PC-9 (cell line): ENCODE measurements around the gene CDHR5. TPM values are rescaled to one million over a fixed set of nuclear protein-coding genes. Genes with fewer than 3 reads are reported as not detected.
A peak's percentile ranks its signal among the peaks of the same experiment; 100 is the strongest.

Experiments
- BruUV-seq: library from RNA; stranded (reverse); fragments of 400-500 nt; replicated peaks from 2 replicates; lab custom pipeline; 2021; lab: Mats Ljungman, UMichigan
- CTCF ChIA-PET: fragments of 300-600 bp; sonication (Branson Sonifier 250); formaldehyde crosslinking; loops from one replicate; lab custom pipeline; 2022; ENCODE audit warnings: antibody characterized with exemption; lab: Charles Lee
- POLR2A ChIA-PET: fragments of 300-600 bp; sonication (Branson Sonifier 250); formaldehyde crosslinking; loops from one replicate; lab custom pipeline; 2022; ENCODE audit warnings: antibody characterized with exemption; ENCODE audit not compliant: unreplicated experiment; lab: Charles Lee
- DNase-seq, 2 experiments: peaks; one replicate each; pipeline versions ENCODE4 v3.0.0 to v3.0.0-alpha.2; 2015 to 2022; ENCODE audit warnings: mixed read lengths in 1 of 2
- H2AFZ ChIP-seq: fragments of 200-600 bp; sonication (generic); 2 replicates; pipeline ENCODE4 v1.8.1; 2017; ENCODE audit warnings: antibody characterized with exemption
- H3F3A ChIP-seq: fragments of 200-600 bp; sonication (generic); 2 replicates; pipeline ENCODE4 v1.8.1; 2017; ENCODE audit warnings: antibody characterized with exemption, mild to moderate bottlenecking, low read depth; ENCODE audit not compliant: insufficient read depth
- H3K27ac ChIP-seq: fragments of 200-600 bp; sonication (generic); 2 replicates; pipeline ENCODE4 v1.6.1; 2016; ENCODE audit warnings: mixed run types
- H3K27me3 ChIP-seq: fragments of 200-600 bp; sonication (generic); 2 replicates; pipeline ENCODE4 v1.6.1; 2016; ENCODE audit warnings: low read depth, mixed run types; ENCODE audit not compliant: insufficient read depth
- H3K36me3 ChIP-seq: fragments of 200-600 bp; sonication (generic); 2 replicates; pipeline ENCODE4 v1.6.1; 2016; ENCODE audit warnings: low read depth, mixed run types
- H3K4me1 ChIP-seq: fragments of 200-600 bp; sonication (generic); replicated peaks from 2 replicates; pipeline ENCODE4 v1.6.1; 2016; ENCODE audit warnings: mixed run types; ENCODE audit not compliant: insufficient read depth
- H3K4me2 ChIP-seq: fragments of 200-600 bp; sonication (generic); 2 replicates; pipeline ENCODE4 v1.6.1; 2017; ENCODE audit warnings: mixed run types
- H3K4me3 ChIP-seq: fragments of 200-600 bp; sonication (generic); 2 replicates; pipeline ENCODE4 v1.6.1; 2016; ENCODE audit warnings: mixed run types
- H3K79me2 ChIP-seq: fragments of 200-600 bp; sonication (generic); 2 replicates; pipeline ENCODE4 v1.6.1; 2017; ENCODE audit warnings: low read depth, mixed run types
- H3K9me2 ChIP-seq: fragments of 200-600 bp; sonication (generic); 2 replicates; pipeline ENCODE4 v1.8.1; 2017; ENCODE audit warnings: mild to moderate bottlenecking; ENCODE audit not compliant: insufficient read depth
- H3K9me3 ChIP-seq: fragments of 200-600 bp; sonication (generic); 2 replicates; pipeline ENCODE4 v1.8.1; 2016; ENCODE audit warnings: low read depth; ENCODE audit not compliant: insufficient read depth
- H4K20me1 ChIP-seq: fragments of 200-600 bp; sonication (generic); 2 replicates; pipeline ENCODE4 v1.8.1; 2017; ENCODE audit not compliant: insufficient read depth
- EZH2 ChIP-seq: fragments of 200-600 bp; sonication (generic); IDR thresholded peaks from 2 replicates; pipeline ENCODE4 v1.8.0; 2017; ENCODE audit warnings: antibody characterized with exemption, low read depth
- intact Hi-C: fragments of 100-400 bp; cut with micrococcal nuclease; formaldehyde crosslinking; loops from one replicate; pipeline ENCODE4 v1.10.0; 2022; ENCODE audit not compliant: unreplicated experiment
- total RNA-seq: library from RNA; stranded (reverse); gene quantifications from 2 replicates; pipeline ENCODE4 v1.2.3, GENCODE V29; 2021
- TF ChIP-seq, protein P1 (sequence below): fragments of 200-600 bp; sonication (generic); conservative IDR thresholded peaks from 2 replicates; pipeline ENCODE4 v1.6.1; 2017; ENCODE audit warnings: mixed run types, antibody characterized with exemption, mild to moderate bottlenecking, moderate library complexity

CDHR5 gene
- total RNA-seq, 1 experiment from 2014 or later: not detected

GRCh38 chr11:635945-636510 lies 11.3 kb upstream of the CDHR5 start:
- Histone ChIP-seq H3K79me2 (no peaks in the 10 kb centered on the region), H2AFZ (no peak overlapping the region), H3F3A (no peaks in the 10 kb centered on the region; the same call in 1 of the 2 replicates), H3K27ac (no peak overlapping the region), H4K20me1 (no peaks in the 10 kb centered on the region), H3K9me3 (no peaks in the 10 kb centered on the region), H3K36me3 (no peaks in the 10 kb centered on the region), H3K27me3 (no peaks in the 10 kb centered on the region), H3K4me2 (no peak overlapping the region), H3K4me3 (no peak overlapping the region), H3K9me2 (no peaks in the 10 kb centered on the region), H3K4me1 (no peaks in the 10 kb centered on the region)
- DNase-seq: no peak
- intact Hi-C loops: no loop called here
- POLR2A ChIA-PET: no interaction called here
- CTCF ChIA-PET: no interaction called here
- TF ChIP-seq, protein P1, sequence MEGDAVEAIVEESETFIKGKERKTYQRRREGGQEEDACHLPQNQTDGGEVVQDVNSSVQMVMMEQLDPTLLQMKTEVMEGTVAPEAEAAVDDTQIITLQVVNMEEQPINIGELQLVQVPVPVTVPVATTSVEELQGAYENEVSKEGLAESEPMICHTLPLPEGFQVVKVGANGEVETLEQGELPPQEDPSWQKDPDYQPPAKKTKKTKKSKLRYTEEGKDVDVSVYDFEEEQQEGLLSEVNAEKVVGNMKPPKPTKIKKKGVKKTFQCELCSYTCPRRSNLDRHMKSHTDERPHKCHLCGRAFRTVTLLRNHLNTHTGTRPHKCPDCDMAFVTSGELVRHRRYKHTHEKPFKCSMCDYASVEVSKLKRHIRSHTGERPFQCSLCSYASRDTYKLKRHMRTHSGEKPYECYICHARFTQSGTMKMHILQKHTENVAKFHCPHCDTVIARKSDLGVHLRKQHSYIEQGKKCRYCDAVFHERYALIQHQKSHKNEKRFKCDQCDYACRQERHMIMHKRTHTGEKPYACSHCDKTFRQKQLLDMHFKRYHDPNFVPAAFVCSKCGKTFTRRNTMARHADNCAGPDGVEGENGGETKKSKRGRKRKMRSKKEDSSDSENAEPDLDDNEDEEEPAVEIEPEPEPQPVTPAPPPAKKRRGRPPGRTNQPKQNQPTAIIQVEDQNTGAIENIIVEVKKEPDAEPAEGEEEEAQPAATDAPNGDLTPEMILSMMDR: no peak
- BruUV-seq: no TSS peak

- Histone ChIP-seq H2AFZ (no peak overlapping the region), H3K4me2 (no peak overlapping the region), H3K4me3 (no peak overlapping the region), H3K27me3 (no peaks in the 10 kb centered on the region), H3K9me3 (no peaks in the 10 kb centered on the region), H3K36me3 (no peaks in the 10 kb centered on the region), H4K20me1 (no peaks in the 10 kb centered on the region), H3F3A (peaks cover 3% of the 10 kb centered on the region; the same call in 1 of the 2 replicates), H3K9me2 (no peaks in the 10 kb centered on the region), H3K4me1 (no peaks in the 10 kb centered on the region), H3K79me2 (no peaks in the 10 kb centered on the region), H3K27ac (no peak overlapping the region)
- no peak for TF ChIP-seq EZH2
- TF ChIP-seq, protein P1: no peak
- no peak for DNase-seq
- CTCF ChIA-PET: no interaction called here
- BruUV-seq: no TSS peak
- intact Hi-C loops: no loop called here
- POLR2A ChIA-PET: no interaction called here
Measured at GRCh38 chr11:630871-631270, 6.1 kb upstream of the CDHR5 start.

GRCh38 chr11:629237-629583 lies 4.5 kb upstream of the CDHR5 start:
- Histone ChIP-seq H3K4me2 (no peak overlapping the region), H3K4me3 (no peak overlapping the region), H3K27me3 (no peaks in the 10 kb centered on the region), H3K9me2 (no peaks in the 10 kb centered on the region), H3K4me1 (no peaks in the 10 kb centered on the region), H3F3A (peaks cover 3% of the 10 kb centered on the region; the same call in 1 of the 2 replicates), H3K36me3 (no peaks in the 10 kb centered on the region), H2AFZ (no peak overlapping the region), H4K20me1 (no peaks in the 10 kb centered on the region), H3K79me2 (no peaks in the 10 kb centered on the region), H3K27ac (peak overlapping the region; percentile 16; the same call in 1 of the 2 replicates), H3K9me3 (no peaks in the 10 kb centered on the region)
- intact Hi-C loops: no loop called here
- no TSS peak for BruUV-seq
- TF ChIP-seq, protein P1: no peak
- no peak for TF ChIP-seq EZH2
- ChIA-PET POLR2A (no interaction called here), CTCF (no interaction called here)
- DNase-seq: no peak
